Endometrium (tissue), 2 donors: ENCODE measurements around the gene CDH16.
"Not testable (repeated sequence)": the region's sequence is repeated elsewhere in the genome, so short reads cannot be mapped to it uniquely, and the experiment has no call there.

Source experiments
- FAIRE-seq: peaks from 2 replicates; lab custom pipeline; 2012; peaks lifted over from hg19 to GRCh38; lab: Jason Lieb, UNC
- donor health status: control.
- donor health status: control.

Gene CDH16

DNA sequence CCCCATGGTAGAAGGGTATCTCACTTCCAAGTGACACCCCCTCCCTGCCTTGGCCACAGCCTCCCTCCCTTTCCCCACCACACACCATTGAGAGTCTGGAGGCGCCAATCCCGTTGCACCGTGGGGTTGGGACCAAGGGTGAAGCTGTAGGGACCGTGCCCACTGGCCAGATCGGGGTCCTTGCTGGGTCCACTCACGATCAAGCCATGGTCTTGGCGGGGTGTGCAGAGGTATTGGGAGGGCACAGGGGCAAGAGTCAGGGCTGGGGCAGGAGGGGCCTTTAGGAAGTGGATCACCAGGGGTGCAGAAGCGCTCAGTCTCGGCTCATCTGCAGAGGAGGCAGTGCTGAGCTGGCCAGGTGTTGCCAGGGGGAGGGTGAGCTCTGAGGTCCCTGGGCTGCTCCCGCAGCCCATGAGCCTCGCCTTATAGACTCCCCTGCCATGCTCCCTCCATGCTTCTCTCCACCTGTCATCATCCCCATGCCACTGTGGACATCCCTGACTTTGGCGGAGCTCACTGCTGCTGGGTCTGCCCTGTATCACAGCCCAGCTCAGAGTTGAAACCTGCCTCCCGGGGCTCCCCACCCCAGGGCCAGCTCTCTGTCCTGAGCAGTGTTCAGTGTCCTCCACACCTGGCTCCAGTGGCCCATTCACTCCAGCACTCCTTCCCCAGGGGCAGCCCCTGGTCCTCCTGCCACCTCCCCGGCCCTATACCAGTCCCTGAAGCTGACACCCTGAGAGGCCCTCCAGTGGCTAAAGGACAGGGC is 8.3 kb downstream of the CDH16 start:
- no peak for FAIRE-seq

GRCh38 chr16:66908762-66909559 is 9.7 kb downstream of the CDH16 start:
- no peak for FAIRE-seq

GRCh38 chr16:66908116-66908515 is 10.6 kb downstream of the CDH16 start:
- FAIRE-seq = no peak

GRCh38 chr16:66906916-66907836 is 11.5 kb downstream of the CDH16 start:
- no peak for FAIRE-seq

DNA sequence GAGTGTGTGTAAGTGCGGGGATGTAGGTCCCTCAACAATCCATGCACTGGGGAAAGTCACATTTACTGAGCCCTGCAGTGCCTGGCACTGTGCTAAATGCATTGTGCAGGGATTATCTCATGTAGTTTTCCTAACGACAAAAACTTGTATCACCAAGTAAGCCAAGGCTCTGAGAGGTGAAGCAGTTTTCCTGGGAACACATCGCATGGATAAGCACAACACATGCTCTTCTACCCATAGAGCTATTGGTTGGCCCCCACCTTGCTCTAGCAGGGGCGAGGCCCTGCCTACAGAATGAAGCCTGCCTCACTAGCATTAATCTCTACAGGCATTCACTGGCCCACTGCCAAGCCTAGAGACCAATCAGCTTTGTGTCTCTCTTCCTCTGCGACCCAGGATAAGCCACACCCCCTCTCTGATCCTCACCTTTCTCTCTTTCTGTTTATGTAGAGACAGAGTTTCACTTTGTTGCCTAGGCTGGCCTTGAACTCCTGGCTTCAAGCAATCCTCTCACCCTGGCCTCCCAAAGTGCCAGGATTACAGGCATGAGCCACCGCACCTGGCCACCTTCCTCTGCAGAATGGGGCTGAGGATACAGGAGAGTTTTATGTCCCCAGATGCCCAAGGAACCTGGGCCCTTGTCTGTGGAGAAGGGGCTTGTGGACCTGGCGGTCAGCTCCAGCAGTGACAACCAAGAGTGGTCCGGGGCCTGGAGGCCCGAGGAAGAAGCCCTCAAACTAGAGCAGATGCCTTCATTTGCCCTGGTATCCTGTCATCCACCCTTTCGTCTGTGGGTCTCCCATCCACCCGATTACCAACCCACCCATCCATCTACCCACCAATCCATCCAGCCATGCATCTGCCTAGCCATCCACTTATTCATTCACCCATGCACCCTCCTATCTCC is 12.8 kb downstream of the CDH16 start:
- FAIRE-seq = no peak

- FAIRE-seq = no peak
Measured at GRCh38 chr16:66904846-66905632, 13.6 kb downstream of the CDH16 start.

GRCh38 chr16:66904428-66904845 is 14.2 kb downstream of the CDH16 start:
- no peak for FAIRE-seq

- no peak for FAIRE-seq
Measured at GRCh38 chr16:66903544-66904427, 14.9 kb downstream of the CDH16 start.

- FAIRE-seq = no peak
Measured at GRCh38 chr16:66902648-66903543, 15.8 kb downstream of the CDH16 start.

DNA sequence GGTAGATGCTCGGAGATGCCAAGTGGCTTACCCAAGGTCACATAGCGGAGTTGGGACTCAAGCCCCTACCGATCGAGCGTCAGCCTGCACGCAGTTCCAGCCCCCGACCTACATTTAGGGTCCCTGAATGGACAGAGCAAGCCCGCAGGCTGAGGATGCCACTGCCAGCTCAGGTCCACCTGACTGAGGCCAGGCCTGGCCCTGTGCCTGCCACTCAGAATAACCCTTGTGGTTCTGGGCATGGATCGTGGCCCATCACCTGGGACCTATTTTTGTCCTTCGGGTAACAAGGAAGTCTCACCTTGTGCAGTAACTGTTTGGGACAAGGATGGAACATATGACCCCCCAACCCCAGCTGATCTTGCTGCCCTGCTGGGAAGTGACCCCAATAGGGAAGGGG is 17.1 kb downstream of the CDH16 start:
- no peak for FAIRE-seq

DNA sequence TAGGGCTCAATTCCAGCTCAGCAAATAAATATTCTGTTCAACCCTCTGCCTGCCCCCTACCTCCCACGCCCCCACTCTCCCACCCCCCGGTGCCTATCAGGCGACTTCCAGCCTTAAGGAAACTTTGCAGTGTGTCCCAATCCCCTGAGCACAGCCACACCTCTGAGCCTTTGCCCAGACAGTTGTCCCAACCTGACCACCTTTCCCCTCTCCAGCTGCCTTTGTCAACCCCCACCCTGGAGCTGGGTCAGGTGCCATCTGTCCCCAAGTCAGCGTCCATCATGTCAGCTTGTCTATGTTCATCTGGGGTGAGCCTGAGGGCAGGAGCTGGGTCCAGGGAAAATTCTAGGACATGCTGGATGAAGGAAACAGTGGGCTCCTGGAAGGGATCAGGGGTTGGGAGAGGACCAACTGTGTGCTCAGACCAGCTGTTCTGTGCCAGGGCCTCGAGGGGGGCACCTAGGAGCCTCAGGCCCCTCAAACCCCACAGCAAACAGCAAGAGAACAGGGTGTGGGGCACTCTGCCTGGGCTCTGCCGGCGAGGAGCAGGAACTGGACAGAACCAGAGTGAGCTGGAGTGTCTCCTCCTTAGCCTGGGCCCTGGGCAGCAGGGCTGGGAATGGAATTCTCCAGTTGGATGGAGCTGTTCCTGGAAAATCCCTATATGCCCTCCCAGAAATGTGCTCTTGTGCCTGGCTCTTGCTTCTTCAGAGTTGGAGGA is 17.8 kb downstream of the CDH16 start:
- no peak for FAIRE-seq

GRCh38 chr16:66899945-66900710 is 18.6 kb downstream of the CDH16 start:
- FAIRE-seq = no peak

- no peak for FAIRE-seq
Measured at GRCh38 chr16:66899310-66899944, 19.3 kb downstream of the CDH16 start.

DNA sequence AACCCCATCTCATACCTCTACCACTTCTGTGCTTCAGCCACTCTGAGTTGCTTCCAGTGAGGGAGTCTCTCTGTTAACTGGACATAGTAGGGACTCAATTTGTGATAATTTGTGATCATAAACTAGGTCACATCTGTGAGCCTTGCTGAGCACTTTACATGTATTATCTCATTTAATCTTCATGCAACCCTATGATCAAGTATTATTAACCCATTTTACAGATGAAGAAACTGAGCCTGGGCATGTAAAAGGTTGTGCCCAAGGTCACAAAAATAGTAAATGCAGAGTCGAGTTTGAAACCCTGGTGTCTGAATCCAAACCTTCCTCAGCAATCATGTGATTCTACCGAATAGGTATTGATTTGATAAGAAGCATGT is 19.8 kb downstream of the CDH16 start:
- no peak for FAIRE-seq

- no peak for FAIRE-seq
Measured at GRCh38 chr16:66898207-66898606, 20.5 kb downstream of the CDH16 start.

DNA sequence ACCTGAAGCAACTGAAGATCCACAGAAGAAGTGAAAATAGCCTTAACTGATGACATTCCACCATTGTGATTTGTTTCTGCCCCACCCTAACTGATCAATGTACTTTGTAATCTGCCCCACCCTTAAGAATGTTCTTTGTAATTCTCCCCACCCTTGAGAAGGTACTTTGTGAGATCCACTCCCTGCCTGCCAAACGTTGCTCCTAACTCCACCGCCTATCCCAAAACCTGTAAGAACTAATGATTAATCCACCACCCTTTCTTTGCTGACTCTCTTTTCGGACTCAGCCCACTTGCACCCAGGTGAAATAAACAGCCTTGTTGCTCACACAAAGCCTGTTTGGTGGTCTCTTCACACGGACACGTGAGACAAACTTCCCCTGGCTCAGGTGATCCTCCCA is 22.0 kb downstream of the CDH16 start:
- not testable (repeated sequence) for FAIRE-seq

- no peak for FAIRE-seq
Measured at GRCh38 chr16:66895999-66896398, 22.7 kb downstream of the CDH16 start.
